ENCODE measurements around the gene NBR1. TPM values are rescaled to one million over a fixed set of nuclear protein-coding genes. Genes with fewer than 3 reads are reported as not detected.
"Not testable (repeated sequence)": the region's sequence is repeated elsewhere in the genome, so short reads cannot be mapped to it uniquely, and the experiment has no call there.

The NBR1 gene, protein sequence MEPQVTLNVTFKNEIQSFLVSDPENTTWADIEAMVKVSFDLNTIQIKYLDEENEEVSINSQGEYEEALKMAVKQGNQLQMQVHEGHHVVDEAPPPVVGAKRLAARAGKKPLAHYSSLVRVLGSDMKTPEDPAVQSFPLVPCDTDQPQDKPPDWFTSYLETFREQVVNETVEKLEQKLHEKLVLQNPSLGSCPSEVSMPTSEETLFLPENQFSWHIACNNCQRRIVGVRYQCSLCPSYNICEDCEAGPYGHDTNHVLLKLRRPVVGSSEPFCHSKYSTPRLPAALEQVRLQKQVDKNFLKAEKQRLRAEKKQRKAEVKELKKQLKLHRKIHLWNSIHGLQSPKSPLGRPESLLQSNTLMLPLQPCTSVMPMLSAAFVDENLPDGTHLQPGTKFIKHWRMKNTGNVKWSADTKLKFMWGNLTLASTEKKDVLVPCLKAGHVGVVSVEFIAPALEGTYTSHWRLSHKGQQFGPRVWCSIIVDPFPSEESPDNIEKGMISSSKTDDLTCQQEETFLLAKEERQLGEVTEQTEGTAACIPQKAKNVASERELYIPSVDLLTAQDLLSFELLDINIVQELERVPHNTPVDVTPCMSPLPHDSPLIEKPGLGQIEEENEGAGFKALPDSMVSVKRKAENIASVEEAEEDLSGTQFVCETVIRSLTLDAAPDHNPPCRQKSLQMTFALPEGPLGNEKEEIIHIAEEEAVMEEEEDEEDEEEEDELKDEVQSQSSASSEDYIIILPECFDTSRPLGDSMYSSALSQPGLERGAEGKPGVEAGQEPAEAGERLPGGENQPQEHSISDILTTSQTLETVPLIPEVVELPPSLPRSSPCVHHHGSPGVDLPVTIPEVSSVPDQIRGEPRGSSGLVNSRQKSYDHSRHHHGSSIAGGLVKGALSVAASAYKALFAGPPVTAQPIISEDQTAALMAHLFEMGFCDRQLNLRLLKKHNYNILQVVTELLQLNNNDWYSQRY
- 10 to 100 TPM; 47.2 to 83.1 TPM for total RNA-seq

DNA sequence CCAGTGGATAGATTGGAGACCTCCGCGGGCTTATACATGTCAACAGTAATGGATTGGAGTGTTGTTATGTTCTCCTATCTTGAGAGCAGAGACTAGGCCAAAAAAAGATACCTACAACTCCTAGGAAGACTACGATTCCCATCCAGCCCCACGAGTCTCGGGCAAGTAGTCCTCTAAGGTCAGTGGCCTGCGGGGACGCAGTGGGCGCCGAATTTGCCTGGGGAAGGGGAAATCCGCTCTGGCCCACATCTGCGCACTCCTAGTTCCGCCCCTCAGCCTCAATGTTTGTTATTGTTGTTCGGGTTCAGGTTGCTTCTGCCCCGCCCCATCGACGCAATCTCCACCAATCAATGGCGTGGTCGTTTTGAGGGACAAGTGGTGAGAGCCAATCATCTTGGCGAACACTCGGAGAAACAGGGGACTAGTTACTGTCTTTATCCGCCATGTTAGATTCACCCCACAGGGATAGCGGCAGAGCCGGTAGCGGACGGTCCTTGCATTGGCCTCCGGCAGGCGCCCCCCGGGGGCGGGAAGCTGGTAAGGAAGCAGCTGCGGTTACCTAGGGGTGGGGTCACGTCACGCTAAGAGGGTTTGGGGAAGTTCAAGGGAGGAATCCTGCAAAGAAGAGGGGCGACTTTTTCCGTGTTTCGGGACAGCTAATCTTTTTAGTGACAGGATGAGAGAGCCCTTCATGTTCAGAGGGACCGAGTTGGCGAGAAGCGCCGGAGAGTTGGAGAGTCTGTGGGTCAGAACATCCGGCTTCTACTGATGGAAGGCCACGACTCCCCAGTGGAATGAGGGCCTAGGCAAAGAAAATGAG is at the start of gene NBR1:
Gene NBR1, plus strand, starts transcription at position 449 of the 820 bp plus-strand sequence. CDS start 4,586 bp downstream, outside the sequence.
- Mint-ChIP-seq H3K36me3 (ENCODE audit: low read depth) (peaks cover 28% of the 10 kb centered on the region), H3K27ac (no peak within 1 kb of the TSS), H3K27me3 (no peaks in the 10 kb centered on the region), H3K4me1 (peaks cover 21% of the 10 kb centered on the region), H3K4me3 (no peak within 1 kb of the TSS), H3K9me3 (no peaks in the 10 kb centered on the region)
- peak; percentile 83 for ATAC-seq (replicated peaks)

DNA sequence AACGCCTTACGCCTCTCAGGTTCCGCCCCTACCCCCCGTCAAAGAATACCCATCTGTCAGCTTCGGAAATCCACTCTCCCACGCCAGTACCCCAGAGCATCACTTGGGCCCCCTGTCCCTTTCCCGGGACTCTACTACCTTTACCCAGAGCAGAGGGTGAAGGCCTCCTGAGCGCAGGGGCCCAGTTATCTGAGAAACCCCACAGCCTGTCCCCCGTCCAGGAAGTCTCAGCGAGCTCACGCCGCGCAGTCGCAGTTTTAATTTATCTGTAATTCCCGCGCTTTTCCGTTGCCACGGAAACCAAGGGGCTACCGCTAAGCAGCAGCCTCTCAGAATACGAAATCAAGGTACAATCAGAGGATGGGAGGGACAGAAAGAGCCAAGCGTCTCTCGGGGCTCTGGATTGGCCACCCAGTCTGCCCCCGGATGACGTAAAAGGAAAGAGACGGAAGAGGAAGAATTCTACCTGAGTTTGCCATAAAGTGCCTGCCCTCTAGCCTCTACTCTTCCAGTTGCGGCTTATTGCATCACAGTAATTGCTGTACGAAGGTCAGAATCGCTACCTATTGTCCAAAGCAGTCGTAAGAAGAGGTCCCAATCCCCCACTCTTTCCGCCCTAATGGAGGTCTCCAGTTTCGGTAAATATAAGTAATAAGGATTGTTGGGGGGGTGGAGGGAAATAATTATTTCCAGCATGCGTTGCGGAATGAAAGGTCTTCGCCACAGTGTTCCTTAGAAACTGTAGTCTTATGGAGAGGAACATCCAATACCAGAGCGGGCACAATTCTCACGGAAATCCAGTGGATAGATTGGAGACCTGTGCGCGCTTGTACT is 45.7 kb upstream of the NBR1 start, which contains the start of gene BRCA1:
Gene BRCA1, minus strand, starts transcription at position 232 of the 834 bp plus-strand sequence. CDS start 1,268 bp downstream, outside the sequence.
- peak; percentile 100 for ATAC-seq (replicated peaks)
- Mint-ChIP-seq H3K27me3 (no peaks in the 10 kb centered on the region), H3K9me3 (no peaks in the 10 kb centered on the region), H3K36me3 (ENCODE audit: low read depth) (peaks cover 55% of the 10 kb centered on the region), H3K4me3 (peak within 1 kb of the TSS; percentile 96), H3K27ac (peak within 1 kb of the TSS; percentile 97), H3K4me1 (no peaks in the 10 kb centered on the region)

DNA sequence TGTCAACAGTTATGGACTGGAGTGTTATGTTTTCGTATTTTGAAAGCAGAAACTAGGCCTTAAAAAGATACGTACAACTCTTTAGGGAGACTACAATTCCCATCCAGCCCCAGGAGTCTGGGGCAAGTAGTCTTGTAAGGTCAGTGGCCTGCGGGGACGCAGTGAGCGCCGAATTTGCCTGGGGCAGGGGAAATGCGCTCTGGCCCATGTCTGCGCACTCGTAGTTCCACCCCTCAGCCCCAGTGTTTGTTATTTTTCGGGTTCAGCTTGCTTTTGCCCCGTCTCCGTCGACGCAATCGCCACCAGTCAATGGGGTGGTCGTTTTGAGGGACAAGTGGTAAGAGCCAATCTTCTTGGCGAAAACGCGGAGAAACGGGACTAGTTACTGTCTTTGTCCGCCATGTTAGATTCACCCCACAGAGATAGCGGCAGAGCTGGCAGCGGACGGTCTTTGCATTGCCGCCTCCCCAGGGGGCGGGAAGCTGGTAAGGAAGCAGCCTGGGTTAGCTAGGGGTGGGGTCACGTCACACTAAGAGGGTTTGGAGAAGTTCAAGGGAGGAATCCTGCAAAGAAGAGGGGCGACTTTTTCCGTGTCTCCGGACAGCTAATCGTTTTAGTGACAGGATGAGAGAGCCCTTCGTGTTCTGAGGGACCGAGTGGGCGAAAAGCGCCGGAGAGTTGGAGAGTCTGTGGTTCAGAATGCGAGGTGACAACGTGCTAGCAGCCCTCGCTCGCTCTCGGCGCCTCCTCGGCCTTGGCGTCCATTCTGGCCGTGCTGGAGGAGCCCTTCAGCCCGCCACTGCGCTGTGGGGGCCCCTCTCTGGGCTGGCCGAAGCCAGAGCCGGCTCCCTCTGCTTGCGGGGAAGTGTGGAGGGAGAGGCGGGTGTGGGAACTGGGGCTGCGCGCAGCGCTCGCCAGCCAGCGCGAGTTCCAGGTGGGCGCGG is 44.8 kb upstream of the NBR1 start:
- no peaks in the 10 kb centered on the region for H3K9me3 Mint-ChIP-seq
- peaks cover 61% of the 10 kb centered on the region for H3K36me3 Mint-ChIP-seq (ENCODE audit: low read depth)
- H3K27ac Mint-ChIP-seq: peak overlapping the region; percentile 97
- H3K4me1 Mint-ChIP-seq: peaks cover 3% of the 10 kb centered on the region
- H3K27me3 Mint-ChIP-seq: no peaks in the 10 kb centered on the region
- H3K4me3 Mint-ChIP-seq: peak overlapping the region; percentile 96
- no peak for ATAC-seq (replicated peaks)

DNA sequence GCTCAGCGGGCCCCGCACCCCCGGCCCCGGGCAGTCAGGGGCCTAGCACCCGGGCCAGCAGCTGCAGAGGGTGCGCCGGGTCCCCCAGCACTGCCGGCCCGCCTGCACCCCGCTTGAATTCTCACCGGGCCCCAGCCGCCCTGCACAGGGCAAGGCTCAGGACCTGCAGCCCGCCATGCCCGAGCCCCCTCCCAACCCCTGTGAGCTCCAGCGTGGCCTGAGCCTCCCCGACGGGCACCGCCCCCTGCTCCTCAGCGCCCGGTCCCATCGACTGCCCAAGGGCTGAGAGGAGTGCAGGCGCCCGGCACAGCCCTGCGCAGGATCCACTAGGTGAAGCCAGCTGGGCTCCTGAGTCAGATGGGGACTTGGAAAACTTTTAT is 44.1 kb upstream of the NBR1 start:
- Mint-ChIP-seq H3K4me1 (peaks cover 3% of the 10 kb centered on the region), H3K9me3 (no peaks in the 10 kb centered on the region), H3K36me3 (ENCODE audit: low read depth) (peaks cover 63% of the 10 kb centered on the region), H3K27ac (no peak overlapping the region), H3K27me3 (no peaks in the 10 kb centered on the region), H3K4me3 (peak overlapping the region; percentile 59)
- ATAC-seq (replicated peaks): no peak

DNA sequence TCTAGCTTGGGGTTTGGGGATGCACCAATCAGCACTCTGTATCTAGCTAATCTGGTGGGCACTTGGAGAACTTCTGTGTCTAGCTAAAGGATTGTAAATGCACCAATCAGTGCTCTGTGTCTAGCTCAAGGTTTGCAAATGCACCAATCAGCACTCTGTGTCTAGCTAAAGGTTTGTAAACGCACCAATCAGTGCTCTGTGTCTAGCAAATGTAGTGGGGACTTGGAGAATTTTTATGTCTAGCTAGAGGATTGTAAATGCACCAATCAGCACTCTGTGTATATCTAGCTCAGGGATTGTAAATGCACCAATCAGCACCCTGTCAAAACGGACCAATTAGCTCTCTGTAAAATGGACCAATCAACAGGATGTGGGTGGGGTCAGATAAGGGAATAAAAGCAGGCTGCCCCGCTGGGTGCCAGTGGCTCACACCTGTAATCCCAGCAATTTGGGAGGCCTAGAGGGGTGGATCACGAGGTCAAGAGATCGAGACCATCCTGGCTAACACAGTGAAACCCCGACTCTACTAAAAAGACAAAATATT is 43.6 kb upstream of the NBR1 start:
- not testable (repeated sequence) for H3K27me3 Mint-ChIP-seq; H3K27ac Mint-ChIP-seq; ATAC-seq (replicated peaks); H3K9me3 Mint-ChIP-seq; H3K4me1 Mint-ChIP-seq
- Mint-ChIP-seq H3K36me3 (ENCODE audit: low read depth) (peaks cover 63% of the 10 kb centered on the region), H3K4me3 (peak overlapping the region; percentile 59)

DNA sequence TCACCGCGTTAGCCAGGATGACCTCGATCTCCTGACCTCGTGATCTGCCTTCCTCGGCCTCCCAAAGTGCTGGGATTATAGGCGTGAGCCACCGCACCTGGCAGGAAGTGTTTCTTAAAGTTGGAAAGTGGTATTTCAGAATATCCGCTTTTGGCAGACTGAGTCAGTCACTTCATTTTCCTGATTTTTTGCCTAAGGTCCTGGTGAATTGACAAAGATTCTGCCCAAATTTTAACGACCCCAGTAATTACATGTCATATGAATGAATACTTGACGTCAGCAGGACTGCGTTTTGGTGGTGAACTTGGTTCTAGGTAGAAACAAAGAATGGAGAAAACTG is 41.4 kb upstream of the NBR1 start:
- no peaks in the 10 kb centered on the region for H3K9me3 Mint-ChIP-seq
- ATAC-seq (replicated peaks): no peak
- H3K4me3 Mint-ChIP-seq: no peak overlapping the region
- H3K27me3 Mint-ChIP-seq: no peaks in the 10 kb centered on the region
- peaks cover 3% of the 10 kb centered on the region for H3K4me1 Mint-ChIP-seq
- H3K27ac Mint-ChIP-seq: no peak overlapping the region
- H3K36me3 Mint-ChIP-seq (ENCODE audit: low read depth): peaks cover 77% of the 10 kb centered on the region

DNA sequence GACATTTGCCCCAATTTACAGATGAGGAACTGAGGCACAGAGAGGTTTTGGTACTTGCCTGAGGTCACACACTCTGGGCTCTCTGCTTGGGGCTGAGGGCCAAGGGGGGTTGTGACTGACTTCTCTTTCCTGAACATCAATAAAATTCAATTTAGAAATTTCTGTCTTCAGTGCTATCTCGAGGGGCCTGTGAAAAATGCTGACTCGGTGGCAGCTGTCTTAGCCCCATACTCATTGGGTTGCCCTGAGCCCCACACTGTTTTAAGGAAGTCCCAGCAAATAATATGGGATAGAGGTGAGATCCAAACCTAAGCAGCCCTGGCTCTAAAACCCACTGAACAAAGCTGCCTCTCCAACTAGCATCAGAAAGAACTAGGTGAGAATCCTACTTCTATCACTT is 38.9 kb upstream of the NBR1 start:
- no peak for ATAC-seq (replicated peaks)
- Mint-ChIP-seq H3K4me3 (no peak overlapping the region), H3K27ac (no peak overlapping the region), H3K27me3 (no peaks in the 10 kb centered on the region), H3K4me1 (peaks cover 7% of the 10 kb centered on the region), H3K36me3 (ENCODE audit: low read depth) (peaks cover 67% of the 10 kb centered on the region), H3K9me3 (no peaks in the 10 kb centered on the region)

DNA sequence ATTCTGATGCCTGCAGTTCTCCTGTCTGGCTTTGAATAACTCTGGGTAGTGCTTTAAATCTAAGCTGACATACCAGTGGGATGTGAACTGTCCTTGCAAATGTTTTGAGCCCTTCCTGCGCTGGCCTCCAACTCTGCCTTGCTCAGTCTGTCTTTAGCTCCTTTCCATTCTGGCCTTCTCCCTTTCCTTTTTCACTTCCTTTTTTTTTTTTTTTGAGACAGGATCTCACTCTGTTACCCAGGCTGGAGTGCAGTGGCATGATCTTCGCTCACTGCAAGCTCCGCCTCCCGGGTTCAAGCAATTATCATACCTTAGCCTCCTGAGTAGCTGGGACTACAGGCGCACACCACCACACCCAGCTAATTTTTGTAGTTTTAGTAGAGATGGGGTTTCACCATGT is 37.6 kb upstream of the NBR1 start:
- not testable (repeated sequence) for H3K4me3 Mint-ChIP-seq; H3K4me1 Mint-ChIP-seq; H3K27me3 Mint-ChIP-seq; ATAC-seq (replicated peaks); H3K27ac Mint-ChIP-seq; H3K9me3 Mint-ChIP-seq
- H3K36me3 Mint-ChIP-seq (ENCODE audit: low read depth): peaks cover 54% of the 10 kb centered on the region

DNA sequence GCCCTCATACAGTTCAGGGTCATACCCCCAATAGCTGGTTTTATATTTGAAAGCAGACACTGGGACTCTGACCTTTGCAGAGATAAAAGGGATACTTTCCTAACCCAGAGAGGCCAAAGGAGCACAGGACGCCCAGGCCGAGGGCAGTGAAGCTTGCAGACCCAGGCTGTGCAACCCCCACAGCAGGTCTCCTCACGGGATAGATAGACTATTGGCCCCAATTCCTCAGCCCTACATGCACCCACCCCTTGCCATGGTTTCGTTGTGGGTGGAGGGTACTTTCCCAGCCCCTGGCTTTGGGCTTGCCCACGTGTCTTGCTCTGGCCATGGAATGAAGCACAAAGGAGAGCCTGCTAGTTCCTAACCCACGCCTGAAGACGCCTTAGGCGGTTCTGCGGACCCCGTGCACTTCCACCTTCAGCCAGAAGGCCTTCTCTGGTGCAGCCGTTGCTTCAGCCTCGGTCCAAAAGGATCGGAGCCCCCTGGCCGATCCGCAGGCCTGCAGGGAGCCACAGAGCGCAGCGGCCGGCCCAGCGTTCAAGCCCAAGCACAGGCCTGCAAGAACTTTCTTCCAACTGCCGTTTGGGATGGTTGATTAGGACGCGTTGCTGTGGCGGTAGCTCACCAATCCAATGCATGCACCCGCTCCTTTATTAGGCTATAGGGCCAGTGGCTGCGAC is 36.1 kb upstream of the NBR1 start:
- no peak for ATAC-seq (replicated peaks)
- Mint-ChIP-seq H3K27me3 (no peaks in the 10 kb centered on the region), H3K4me1 (peaks cover 7% of the 10 kb centered on the region), H3K9me3 (no peaks in the 10 kb centered on the region), H3K4me3 (no peak overlapping the region), H3K27ac (no peak overlapping the region), H3K36me3 (ENCODE audit: low read depth) (peaks cover 41% of the 10 kb centered on the region)

DNA sequence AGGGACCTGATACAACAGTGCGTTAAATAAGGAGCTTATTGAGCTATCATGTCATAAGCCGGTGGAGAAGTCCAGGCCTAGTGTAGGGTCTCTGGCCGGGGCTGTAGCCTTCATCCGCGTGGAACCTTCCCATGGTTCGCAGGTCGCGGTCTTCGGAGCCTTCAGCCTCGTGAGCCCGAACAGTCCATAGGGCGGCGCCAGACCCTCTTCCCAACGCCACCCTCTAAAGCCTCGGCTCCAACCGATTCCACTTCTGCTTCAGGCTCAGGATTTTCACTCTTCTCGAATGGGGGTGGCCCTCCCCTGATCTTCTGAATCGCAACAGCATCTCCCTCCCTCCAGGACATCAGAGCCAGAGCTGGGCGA is 35.6 kb upstream of the NBR1 start:
- Mint-ChIP-seq H3K9me3 (no peaks in the 10 kb centered on the region), H3K36me3 (ENCODE audit: low read depth) (peaks cover 41% of the 10 kb centered on the region), H3K27ac (no peak overlapping the region), H3K27me3 (no peaks in the 10 kb centered on the region), H3K4me3 (no peak overlapping the region), H3K4me1 (peaks cover 7% of the 10 kb centered on the region)
- ATAC-seq (replicated peaks): no peak

DNA sequence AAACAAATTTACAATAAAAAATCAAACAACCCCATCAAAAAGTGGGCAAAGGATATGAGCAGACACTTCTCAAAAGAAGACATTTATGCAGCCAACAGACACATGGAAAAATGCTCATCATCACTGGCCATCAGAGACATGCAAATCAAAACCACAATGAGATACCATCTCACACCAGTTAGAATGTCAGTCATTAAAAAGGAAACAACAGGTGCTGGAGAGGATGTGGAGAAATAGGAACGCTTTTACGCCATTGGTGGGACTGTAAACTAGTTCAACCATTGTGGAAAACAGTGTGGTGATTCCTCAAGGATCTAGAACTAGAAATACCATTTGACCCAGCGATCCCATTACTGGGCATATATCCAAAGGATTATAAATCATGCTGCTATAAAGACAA is 34.4 kb upstream of the NBR1 start:
- not testable (repeated sequence) for H3K9me3 Mint-ChIP-seq, H3K4me3 Mint-ChIP-seq, H3K27ac Mint-ChIP-seq

DNA sequence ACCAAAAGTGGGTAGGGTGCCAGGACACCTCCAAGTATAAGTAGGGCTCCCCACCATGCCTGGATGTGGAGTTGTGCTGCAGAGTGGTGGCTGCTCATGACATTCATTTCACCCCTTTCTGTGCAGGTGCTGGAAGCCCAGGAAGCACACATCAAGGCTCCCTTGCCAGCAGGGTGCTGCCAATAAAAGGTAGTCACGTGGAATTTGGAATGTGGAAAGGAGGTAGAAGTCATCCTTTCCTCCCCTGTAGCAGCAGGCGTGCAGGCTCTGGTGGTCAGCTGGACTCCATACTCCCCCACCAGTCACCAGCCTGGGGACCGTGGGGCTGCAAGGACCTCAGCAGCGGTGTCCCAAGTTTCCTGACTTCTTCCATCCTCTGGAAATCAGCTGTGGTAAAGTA is 32.5 kb upstream of the NBR1 start:
- H3K27me3 Mint-ChIP-seq; H3K9me3 Mint-ChIP-seq; ATAC-seq (replicated peaks); H3K4me1 Mint-ChIP-seq; H3K4me3 Mint-ChIP-seq; H3K27ac Mint-ChIP-seq: not testable (repeated sequence)
- peaks cover 17% of the 10 kb centered on the region for H3K36me3 Mint-ChIP-seq (ENCODE audit: low read depth)

More for the DNA sequence above, 34.4 kb upstream of the NBR1 start:
- not testable (repeated sequence) for H3K27me3 Mint-ChIP-seq; ATAC-seq (replicated peaks); H3K4me1 Mint-ChIP-seq
- H3K36me3 Mint-ChIP-seq (ENCODE audit: low read depth): peaks cover 31% of the 10 kb centered on the region

All from activated T-helper 17 cell treated with anti-CD3 and anti-CD28 coated beads, Interleukin-2, amount 50 U/mL, for 72 hours (primary cell).